GM23248 (cell line): ENCODE data around the gene ANKRD65.
"Not testable (repeated sequence)": the region's sequence is repeated elsewhere in the genome, so short reads cannot be mapped to it uniquely, and the experiment has no call there.

Source experiments
- EZH2 ChIP-seq: fragments of 200-600 bp; sonication (generic); IDR thresholded peaks from 2 replicates; pipeline ENCODE4 v1.6.1; 2018; ENCODE audit warnings: antibody characterized with exemption, mild to moderate bottlenecking; ENCODE audit not compliant: insufficient read depth, poor library complexity, severe bottlenecking
- EZH2phosphoT487 ChIP-seq: fragments of 200-600 bp; sonication (generic); IDR thresholded peaks from 2 replicates; pipeline ENCODE4 v1.6.1; 2018; ENCODE audit warnings: antibody characterized with exemption, moderate library complexity, mild to moderate bottlenecking, low read depth; ENCODE audit not compliant: insufficient read depth

GRCh38 chr1:1417825-1418463, 3.1 kb downstream of the ANKRD65 start:
- TF ChIP-seq EZH2, EZH2phosphoT487: not testable (repeated sequence)
